HepG2 (cell line): ENCODE measurements around the gene KCTD13. TPM values are rescaled to one million over a fixed set of nuclear protein-coding genes. Genes with fewer than 3 reads are reported as not detected.
A peak's percentile ranks its signal among the peaks of the same experiment; 100 is the strongest.

ENCODE experiments used
- ATAC-seq: fragments of 200-7000 bp; cut with Tn5 transposase; 3 replicates; pipeline ENCODE4 v1.9.1; 2020; ENCODE audit warnings: mild to moderate bottlenecking, moderate library complexity
- BruUV-seq: library from RNA; stranded (reverse); fragments of 400-500 nt; replicated peaks from 2 replicates; lab custom pipeline; 2021; lab: Mats Ljungman, UMichigan
- CTCF ChIA-PET: fragments of 300-600 bp; formaldehyde crosslinking; extraction: SDS; loops from one replicate; lab custom pipeline; 2021; ENCODE audit warnings: low total read pairs, inconsistent platforms, low intra/inter-chr PET ratio; lab: Yijun Ruan, JAX
- POLR2A ChIA-PET: fragments of 350-600 bp; sonication (Branson Sonifier 250); formaldehyde crosslinking; loops from one replicate; lab custom pipeline; 2020; ENCODE audit warnings: antibody characterized with exemption, inconsistent platforms; lab: Yijun Ruan, JAX
- DNase-seq: peaks from one replicate; pipeline ENCODE4 v3.0.0-alpha.2; 2015; ENCODE audit warnings: low spot score
- FAIRE-seq: peaks from 3 replicates; lab custom pipeline; 2011; peaks lifted over from hg19 to GRCh38; lab: Jason Lieb, UNC
- H2AFZ ChIP-seq: one replicate; pipeline ENCODE4 v1.6.1; 2011; ENCODE audit warnings: low read length, inconsistent platforms
- H3K27ac ChIP-seq: fragments of 300-600 bp; 3 replicates; pipeline ENCODE4 v1.8.0; 2011; ENCODE audit warnings: mixed run types, mild to moderate bottlenecking, mixed read lengths, low read length, inconsistent platforms; ENCODE audit not compliant: insufficient read depth; ENCODE audit errors: extremely low read length
- H3K27me3 ChIP-seq, 2 experiments: fragments of 200-600 bp in 1 of 2; 2 replicates in 1 of 2; 3 replicates in 1 of 2; pipeline versions ENCODE4 v1.6.0 to v1.8.0; 2011; ENCODE audit warnings: low read length in 2 of 2, mild to moderate bottlenecking in 2 of 2, moderate library complexity in 2 of 2, inconsistent platforms in 1 of 2; ENCODE audit not compliant: insufficient read depth in 2 of 2, control insufficient read depth in 1 of 2
- H3K36me3 ChIP-seq, 2 experiments: fragments of 200-600 bp in 1 of 2; replicated peaks in 1 of 2; 2 replicates in 1 of 2; 3 replicates in 1 of 2; pipeline versions ENCODE4 v1.5.1 to v1.8.0; 2011; ENCODE audit warnings: low read length in 2 of 2, inconsistent platforms in 1 of 2; ENCODE audit not compliant: insufficient read depth in 2 of 2, control insufficient read depth in 1 of 2
- H3K4me1 ChIP-seq: 2 replicates; pipeline ENCODE4 v1.5.1; 2012; ENCODE audit warnings: low read length, inconsistent platforms; ENCODE audit not compliant: insufficient read depth
- H3K4me2 ChIP-seq: 2 replicates; pipeline ENCODE4 v1.6.0; 2011; ENCODE audit warnings: low read depth, low read length, inconsistent platforms
- H3K4me3 ChIP-seq, 3 experiments: fragments of 200-600 bp in 1 of 3; sonication (generic), shearing (Covaris generic) in 1 of 3; replicated peaks in 1 of 3; 2 replicates each; pipeline ENCODE4 v1.5.1; 2011 to 2016; ENCODE audit warnings: low read length in 3 of 3, inconsistent platforms in 2 of 3, low read depth in 2 of 3, mild to moderate bottlenecking in 2 of 3, control low read depth in 1 of 3, mixed read lengths in 1 of 3; ENCODE audit not compliant: insufficient read depth in 1 of 3
- H3K79me2 ChIP-seq: one replicate; pipeline ENCODE4 v1.6.1; 2011; ENCODE audit warnings: low read length, inconsistent platforms; ENCODE audit not compliant: insufficient read depth
- H3K9ac ChIP-seq: 2 replicates; pipeline ENCODE4 v1.6.0; 2011; ENCODE audit warnings: mild to moderate bottlenecking, low read depth, low read length, inconsistent platforms; ENCODE audit not compliant: insufficient read depth
- H3K9me3 ChIP-seq: 2 replicates; pipeline ENCODE4 v1.5.1; 2012; ENCODE audit warnings: mild to moderate bottlenecking, low read length
- H4K20me1 ChIP-seq: 2 replicates; pipeline ENCODE4 v1.6.0; 2011; ENCODE audit warnings: inconsistent platforms, mild to moderate bottlenecking, low read length, moderate library complexity; ENCODE audit not compliant: insufficient read depth
- BCLAF1 ChIP-seq: fragments of 450-650 bp; IDR thresholded peaks from 2 replicates; pipeline ENCODE4 v1.6.1; 2017; ENCODE audit warnings: mild to moderate bottlenecking
- BHLHE40 ChIP-seq: IDR thresholded peaks from 2 replicates; pipeline ENCODE4 v1.6.1; 2011; ENCODE audit warnings: low read length, improper control_type of control experiment
- ERF ChIP-seq: IDR thresholded peaks from 2 replicates; pipeline ENCODE4 v1.6.1; 2018; ENCODE audit warnings: missing biosample characterization, missing genetic modification reagents
- FOSL2 ChIP-seq: sonication (generic); formaldehyde crosslinking; IDR thresholded peaks from 2 replicates; pipeline ENCODE4 v1.4.0; 2020; ENCODE audit warnings: missing genetic modification reagents
- JUND ChIP-seq: sonication (generic); formaldehyde crosslinking; IDR thresholded peaks from 2 replicates; pipeline ENCODE4 v1.8.0; 2022; ENCODE audit warnings: mild to moderate bottlenecking, missing genetic modification reagents
- KDM1A ChIP-seq: IDR thresholded peaks from 2 replicates; pipeline ENCODE4 v1.6.1; 2016; ENCODE audit warnings: missing compliant biosample characterization
- MATR3 ChIP-seq: sonication (generic); formaldehyde crosslinking; IDR thresholded peaks from 2 replicates; pipeline ENCODE4 v1.4.0; 2020; ENCODE audit warnings: missing genetic modification reagents
- MTF1 ChIP-seq: sonication (generic); formaldehyde crosslinking; IDR thresholded peaks from 2 replicates; pipeline ENCODE4 v1.5.0; 2020; ENCODE audit warnings: missing genetic modification reagents
- NFKB2 ChIP-seq: sonication (generic); formaldehyde crosslinking; IDR thresholded peaks from 2 replicates; pipeline ENCODE4 v1.4.0; 2020; ENCODE audit warnings: missing genetic modification reagents, borderline replicate concordance
- PLRG1 ChIP-seq: fragments of 450-650 bp; conservative IDR thresholded peaks from 2 replicates; pipeline ENCODE4 v1.6.1; 2016
- REL ChIP-seq: sonication (generic); formaldehyde crosslinking; conservative IDR thresholded peaks from 2 replicates; pipeline ENCODE4 v1.8.0; 2022; ENCODE audit warnings: mild to moderate bottlenecking, missing genetic modification reagents, moderate library complexity
- RNF219 ChIP-seq: sonication (generic); formaldehyde crosslinking; IDR thresholded peaks from 2 replicates; pipeline ENCODE4 v1.5.0; 2020; ENCODE audit warnings: mild to moderate bottlenecking, missing genetic modification reagents
- SMAD9 ChIP-seq: sonication (generic); formaldehyde crosslinking; IDR thresholded peaks from 2 replicates; pipeline ENCODE4 v1.5.1; 2020; ENCODE audit warnings: mild to moderate bottlenecking, missing genetic modification reagents
- TARDBP ChIP-seq: sonication (generic); formaldehyde crosslinking; IDR thresholded peaks from 2 replicates; pipeline ENCODE4 v1.8.0; 2022; ENCODE audit warnings: mild to moderate bottlenecking, missing genetic modification reagents
- TGIF2 ChIP-seq: IDR thresholded peaks from 2 replicates; pipeline ENCODE4 v1.6.1; 2016; ENCODE audit warnings: control low read depth, missing compliant biosample characterization
- ZBTB7A ChIP-seq: sonication (generic); formaldehyde crosslinking; IDR thresholded peaks from 2 replicates; pipeline ENCODE4 v1.8.0; 2022; ENCODE audit warnings: mild to moderate bottlenecking, missing genetic modification reagents
- ZFX ChIP-seq: sonication (generic); formaldehyde crosslinking; IDR thresholded peaks from 2 replicates; pipeline ENCODE4 v1.4.0; 2020; ENCODE audit warnings: mild to moderate bottlenecking, low read depth, missing genetic modification reagents, moderate library complexity
- ZFY ChIP-seq: sonication (generic); formaldehyde crosslinking; IDR thresholded peaks from 2 replicates; pipeline ENCODE4 v1.4.0; 2020; ENCODE audit warnings: missing genetic modification reagents
- ZNF264 ChIP-seq: sonication (generic); formaldehyde crosslinking; IDR thresholded peaks from 2 replicates; pipeline ENCODE4 v1.4.0; 2020; ENCODE audit warnings: missing genetic modification reagents
- WGBS: methylation state at CpG from one replicate; pipeline ENCODE4 v1.1.6; 2017; ENCODE audit warnings: low lambda C conversion rate; 5-methylcytosine and 5-hydroxymethylcytosine counted together
- in situ Hi-C: cut with HindIII; loops from 2 replicates; pipeline ENCODE4 v1.10.0; 2017; ENCODE audit warnings: low pct_unique_long_range_greater_than_20kb; ENCODE audit not compliant: extremely low pct_ligation_motif_present
- intact Hi-C: fragments of 100-400 bp; cut with micrococcal nuclease; formaldehyde crosslinking; loops from one replicate; pipeline ENCODE4 v1.10.0; 2022; ENCODE audit not compliant: unreplicated experiment
- polyA plus RNA-seq, 8 experiments: library from polyadenylated mRNA; depleted of rRNA in 3 of 8; stranded (reverse) in 7 of 8; unstranded in 1 of 8; fragments of >200 nt; fragmentation: Illumina TruSeq in 4 of 8; extraction: Trizol in 4 of 8; gene quantifications; 2 replicates each; pipeline versions ENCODE4 v1.2.1 to v1.2.3, GENCODE V29; 2011 to 2016; ENCODE audit warnings: low read depth in 4 of 8, missing spikeins in 1 of 8, mixed read lengths in 1 of 8; ENCODE audit not compliant: insufficient read depth in 1 of 8
- total RNA-seq, 5 experiments: library from RNA; depleted of rRNA; stranded (reverse); fragments of >200 nt; fragmentation: Illumina TruSeq; extraction: Trizol; gene quantifications; 2 replicates each; pipeline ENCODE4 v1.2.3, GENCODE V29; 2016; ENCODE audit warnings: low read depth in 1 of 5

Gene KCTD13
- total and polyA plus RNA-seq, 2 of the 13 experiments (the other 11 are each of a cell fraction or from before 2014, with no cell fraction given) = 6.3 to 14.7 TPM

- no peak for TF ChIP-seq BCLAF1
- no peak for TF ChIP-seq TGIF2 (CRISPR knock-in tag)
- no peak for TF ChIP-seq SMAD9 (CRISPR knock-in tag)
- TF ChIP-seq RNF219 (CRISPR knock-in tag) = 0 out of 2 replicates have a peak, but pooled peaks have one; percentile 34
- no peak for TF ChIP-seq ERF (CRISPR knock-in tag)
- TF ChIP-seq ZFY (CRISPR knock-in tag) = no peak
These were observed 49.1 kb upstream of the KCTD13 start (continued) for GRCh38 chr16:29975134-29975538.

- Histone ChIP-seq H3K4me2 (peak overlapping the region; percentile 93), H3K9me3 (no peaks in the 10 kb centered on the region), H3K4me1 (peaks cover 30% of the 10 kb centered on the region), H3K27ac (peak overlapping the region; percentile 72), H3K27me3 (no peaks in the 10 kb centered on the region; a peak in 1 of 5 replicates), H3K36me3 (peaks cover 25 to 32% of the 10 kb centered on the region in 2 experiments), H3K4me3 (peak overlapping the region; percentile 86 to 99 (median 91)), H3K9ac (peak overlapping the region; percentile 89), H2AFZ (no peak overlapping the region), H3K79me2 (peaks cover 38% of the 10 kb centered on the region), H4K20me1 (peaks cover 23% of the 10 kb centered on the region)
- in situ Hi-C loops (no loop called here), intact Hi-C loops (no loop called here)
- FAIRE-seq (peak; percentile 8), ATAC-seq (peak; percentile 21), DNase-seq (no peak)
- BruUV-seq = no TSS peak
- 4% methylated on average over 25 of the region's 31 CpGs for WGBS
- CTCF ChIA-PET = no interaction called here
- POLR2A ChIA-PET = interaction anchor here (1.2 to 4.7 kb wide), 6 partner anchors 13 to 74 kb away, joined by 4 to 47 read pairs (median 29); partner anchors contain the start of genes ASPHD1, HIRIP3, INO80E and KCTD13
- TF ChIP-seq NFKB2 (CRISPR knock-in tag) (no peak), BHLHE40 (0 out of 2 replicates have a peak, but pooled peaks have one; percentile 16), MTF1 (CRISPR knock-in tag) (no peak), MATR3 (no peak), FOSL2 (CRISPR knock-in tag) (no peak), REL (no peak; the same call in 1 of the 2 replicates), PLRG1 (no peak), TARDBP (CRISPR knock-in tag) (no peak), ZBTB7A (CRISPR knock-in tag) (peak; percentile 60; the same call in 1 of the 2 replicates), KDM1A (no peak), ZFX (CRISPR knock-in tag) (no peak), JUND (CRISPR knock-in tag) (no peak), ZNF264 (CRISPR knock-in tag) (no peak)
These were observed 48.5 kb upstream of the KCTD13 start for GRCh38 chr16:29974291-29975133.
